IPS-NIHi7 (cell line): Measurements from ENCODE around the gene SYNE3.

Source experiments
- DNase-seq: peaks from one replicate; pipeline ENCODE4 v3.0.0; 2012; ENCODE audit warnings: mixed read lengths; ENCODE audit errors: extremely low spot score

Gene SYNE3

DNA sequence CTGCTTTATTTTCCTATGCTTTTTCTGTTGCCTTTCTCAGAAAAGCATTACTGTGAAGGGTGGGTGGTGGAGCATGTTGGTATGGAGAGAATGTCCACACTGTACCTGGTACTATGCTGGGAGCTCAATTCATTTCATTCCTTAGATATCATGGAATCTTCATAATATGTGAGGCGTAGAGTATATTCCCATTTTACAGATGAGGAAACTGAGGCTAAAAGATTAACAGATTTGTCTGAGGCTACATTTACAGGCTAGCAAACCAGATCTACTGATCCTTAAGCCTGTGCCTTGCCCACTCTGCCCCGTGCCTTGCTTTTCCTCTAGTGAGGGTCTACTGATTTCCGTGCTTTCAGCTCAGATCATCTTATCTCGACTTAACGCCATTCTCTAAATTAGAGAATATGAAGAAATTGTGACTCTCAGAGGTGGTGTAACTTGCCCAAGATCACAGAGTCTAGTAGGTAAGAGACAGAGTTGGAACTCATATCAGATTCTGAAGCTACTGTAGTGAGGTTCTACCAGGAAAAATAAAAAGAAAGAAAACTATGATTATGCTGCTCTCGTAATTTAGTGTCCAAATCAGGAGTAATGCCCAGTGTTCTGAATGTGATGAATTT lies 23.9 kb upstream of the SYNE3 start:
- no peak for DNase-seq

DNA sequence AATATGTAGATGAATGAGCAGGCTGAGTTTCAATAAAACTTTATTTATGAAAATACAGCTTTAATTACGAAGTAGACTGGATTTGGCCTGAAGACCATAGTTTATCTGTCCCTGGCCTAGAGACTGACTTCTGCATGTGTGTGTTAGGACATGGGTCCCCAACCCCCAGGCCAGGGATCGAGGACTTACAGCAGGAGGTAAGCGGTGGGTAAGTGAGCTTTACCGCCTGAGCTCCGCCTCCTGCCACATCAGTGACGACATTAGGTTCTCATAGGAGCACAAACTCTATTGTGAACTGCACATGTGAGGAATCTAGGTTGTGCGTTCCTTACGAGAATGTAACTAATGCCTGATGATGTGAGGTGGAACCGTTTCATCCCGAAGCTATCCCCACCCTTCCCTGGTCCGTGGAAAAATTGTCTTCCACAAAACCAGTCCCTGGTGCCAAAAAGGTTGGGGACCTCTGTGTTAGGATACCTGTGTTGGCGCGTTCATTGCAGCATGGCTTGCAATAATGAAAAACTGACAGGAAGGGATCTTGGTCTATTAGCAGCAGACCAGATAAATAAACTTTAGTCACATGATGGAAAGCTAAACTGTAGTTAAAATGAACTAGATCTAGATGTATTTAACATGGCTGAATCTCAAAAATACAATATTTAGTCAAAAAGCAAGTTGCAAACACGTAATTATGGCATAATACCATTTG lies 22.5 kb upstream of the SYNE3 start:
- DNase-seq, result no peak

DNA sequence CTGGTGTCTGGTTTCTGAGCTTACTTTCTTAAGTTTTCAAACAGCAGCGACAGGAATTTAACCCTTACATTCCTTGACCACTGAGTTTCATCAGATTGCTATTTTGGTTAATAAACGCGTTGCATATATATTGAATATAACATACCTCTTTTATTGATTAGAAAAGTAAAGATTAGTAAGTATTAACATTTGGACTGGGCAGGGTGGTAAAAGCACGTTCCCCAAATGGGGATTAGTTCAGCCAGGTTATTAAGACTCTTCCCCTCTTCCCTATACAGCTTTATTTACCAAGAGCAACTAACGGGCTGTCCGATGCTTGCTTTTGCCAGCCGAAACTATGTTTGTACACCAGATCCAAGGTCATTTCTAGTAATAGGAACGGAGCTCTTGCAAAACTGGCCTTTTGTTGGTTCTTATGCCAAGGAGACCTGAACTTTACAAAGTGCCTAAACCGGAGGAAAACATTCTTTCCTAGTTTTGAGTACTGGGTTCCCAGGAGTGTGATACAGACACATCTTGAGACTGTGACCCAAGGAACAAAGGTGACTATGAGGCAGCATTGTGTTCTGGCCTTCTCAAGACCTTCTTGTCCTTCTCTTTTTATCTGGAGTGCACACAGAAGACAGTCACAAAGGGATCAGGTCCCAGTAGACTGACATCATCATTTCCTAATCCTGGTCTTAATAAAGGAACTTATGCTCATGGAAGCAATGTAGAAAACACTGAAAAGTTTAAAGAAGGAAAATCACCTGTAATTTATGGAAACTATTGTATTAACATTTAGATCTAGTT lies 21.0 kb upstream of the SYNE3 start:
- no peak for DNase-seq

DNA sequence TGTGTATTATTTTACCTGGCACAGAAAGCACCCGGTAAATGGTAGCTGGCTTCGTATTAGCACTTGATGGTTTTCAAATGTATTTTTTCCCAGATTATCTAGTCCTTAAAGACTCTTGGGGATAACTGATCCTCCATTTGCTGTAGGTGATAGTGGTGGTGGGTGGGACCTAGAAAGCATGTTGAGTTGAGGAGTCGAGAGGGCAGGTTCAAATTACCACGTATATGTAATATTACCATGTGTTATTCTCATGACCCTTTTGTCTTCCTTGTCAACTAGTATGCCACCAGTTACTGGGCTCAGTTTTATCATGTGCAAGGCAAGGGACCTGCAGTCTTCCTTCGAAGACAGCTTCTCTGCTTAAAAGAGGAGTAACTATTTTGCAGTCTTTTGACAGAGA lies 20.2 kb upstream of the SYNE3 start:
- no peak for DNase-seq

DNA sequence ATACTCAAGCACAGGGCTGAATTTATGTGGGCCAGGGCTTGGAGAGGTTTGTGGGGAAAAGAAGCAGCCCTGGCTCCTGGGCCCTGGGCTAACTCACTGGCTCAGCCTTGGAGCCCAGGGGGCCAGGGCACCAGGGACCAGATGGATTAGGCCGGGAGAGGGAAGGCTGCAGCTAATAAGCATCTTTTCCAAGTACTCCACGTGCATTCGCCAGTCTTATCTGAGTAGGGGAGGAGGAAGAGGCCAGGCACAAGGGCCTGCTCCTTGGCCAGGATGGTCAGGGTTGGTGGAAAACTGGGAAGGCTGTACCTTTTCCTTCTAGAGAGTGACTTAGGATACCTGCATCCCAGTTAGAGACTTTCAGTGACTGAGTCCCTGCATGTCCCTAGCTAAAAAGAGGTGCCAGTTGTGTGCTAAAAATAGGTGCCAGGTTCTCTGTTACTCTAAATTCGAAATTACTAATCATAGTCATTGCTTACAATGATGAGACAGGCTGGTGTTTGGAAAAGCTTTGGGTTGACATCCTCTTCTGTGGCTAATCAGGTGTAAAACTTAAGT lies 19.7 kb upstream of the SYNE3 start:
- no peak for DNase-seq

DNA sequence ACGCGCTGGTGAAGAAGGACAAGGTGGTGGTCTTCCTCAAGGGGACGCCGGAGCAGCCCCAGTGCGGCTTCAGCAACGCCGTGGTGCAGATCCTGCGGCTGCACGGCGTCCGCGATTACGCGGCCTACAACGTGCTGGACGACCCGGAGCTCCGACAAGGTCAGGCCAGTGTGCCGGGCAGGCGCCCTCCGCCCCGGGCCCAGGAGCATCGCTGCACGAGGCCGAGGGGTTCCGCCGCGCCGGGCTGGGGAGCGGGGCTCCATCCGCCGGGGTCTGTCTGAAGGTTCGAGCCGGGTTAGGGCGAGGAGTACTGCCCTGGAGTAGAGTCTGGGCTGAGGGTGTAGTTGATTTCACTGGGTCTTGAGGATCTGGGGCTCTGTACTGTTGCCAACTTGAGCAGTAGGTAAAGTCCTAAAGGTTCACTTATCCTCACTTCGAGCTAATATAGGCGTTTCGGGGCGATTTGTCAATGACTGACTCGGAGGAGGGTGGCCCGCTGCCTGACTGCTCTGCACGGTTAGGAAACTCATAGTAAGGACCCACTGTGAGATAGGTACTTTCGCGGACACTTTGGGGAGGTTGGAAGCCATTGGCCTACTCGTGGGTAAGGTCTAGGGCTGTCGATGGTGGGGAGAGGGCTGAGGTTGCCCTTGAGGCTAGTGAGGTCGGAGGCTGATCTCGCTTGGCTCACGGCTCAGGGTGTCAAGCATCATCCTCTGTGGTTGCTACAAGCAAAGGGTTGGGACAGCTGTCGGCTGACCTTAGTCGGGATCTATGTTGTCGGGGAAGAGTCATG lies 19.0 kb upstream of the SYNE3 start:
- no peak for DNase-seq

DNA sequence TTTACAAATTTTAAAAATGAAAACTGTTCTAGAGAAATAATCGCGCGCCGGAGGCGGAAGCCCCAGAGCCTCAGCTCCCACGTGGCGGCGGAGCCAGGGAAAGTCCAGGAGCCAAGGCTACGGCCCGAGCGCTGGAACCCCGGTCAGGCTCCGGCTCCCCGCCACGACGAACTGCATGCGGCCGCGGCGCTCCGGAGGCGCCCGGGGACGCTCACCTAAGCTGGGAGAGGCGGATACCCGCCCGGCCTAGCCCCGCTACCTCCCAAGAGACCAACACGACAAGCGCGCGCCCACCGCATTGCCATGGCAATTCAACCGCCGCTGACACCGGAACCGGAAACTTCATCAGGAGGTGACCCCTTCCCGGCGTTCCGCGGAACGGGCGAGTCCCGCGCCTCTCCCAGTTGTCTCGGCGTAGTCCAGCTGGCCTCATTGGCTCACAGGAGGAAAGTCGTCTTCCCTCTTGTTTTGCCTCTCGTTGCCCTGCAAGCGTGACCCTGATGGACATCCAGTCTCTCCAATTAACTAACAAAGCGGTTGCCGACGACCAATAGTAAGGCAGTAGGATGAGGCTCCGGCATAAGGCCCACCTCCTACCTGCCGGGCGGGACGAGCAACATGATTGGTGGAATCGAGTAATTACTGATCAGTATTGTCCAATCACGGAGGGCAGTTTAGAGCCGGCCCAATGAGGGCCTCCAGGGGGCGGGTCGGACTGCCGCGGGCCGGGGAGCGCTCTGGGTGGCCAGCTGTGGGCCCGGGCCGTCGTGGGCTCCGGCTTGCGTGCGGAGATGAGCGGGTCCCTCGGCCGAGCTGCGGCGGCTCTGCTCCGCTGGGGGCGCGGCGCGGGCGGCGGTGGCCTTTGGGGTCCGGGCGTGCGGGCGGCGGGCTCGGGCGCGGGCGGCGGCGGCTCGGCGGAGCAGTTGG lies 18.1 kb upstream of the SYNE3 start, which contains the start of gene GLRX5:
Gene GLRX5, plus strand, starts transcription at position 752 of the 927 bp plus-strand sequence. Its CDS starts 40 bp downstream, at position 792.
- peak; percentile 98 for DNase-seq

DNA sequence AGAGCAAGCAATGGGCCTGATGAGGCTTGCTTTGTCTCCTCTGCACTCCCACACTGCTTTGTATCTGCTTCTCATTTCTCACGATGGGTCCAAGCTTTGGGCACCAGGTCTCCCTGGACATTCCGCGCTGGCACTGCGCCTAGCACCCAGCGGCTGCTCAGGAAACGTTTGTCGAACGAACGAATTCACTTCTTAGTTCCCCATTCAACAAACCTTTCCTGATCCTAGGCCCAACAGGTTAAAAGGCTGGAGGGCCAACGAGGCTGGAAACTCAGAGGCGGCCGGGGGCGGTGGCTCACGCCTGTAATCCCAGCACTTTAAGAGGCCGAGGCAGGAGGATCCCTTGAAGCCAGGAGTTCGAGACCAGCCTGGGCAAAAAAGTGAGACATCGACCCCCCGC lies 17.4 kb upstream of the SYNE3 start:
- no peak for DNase-seq

DNA sequence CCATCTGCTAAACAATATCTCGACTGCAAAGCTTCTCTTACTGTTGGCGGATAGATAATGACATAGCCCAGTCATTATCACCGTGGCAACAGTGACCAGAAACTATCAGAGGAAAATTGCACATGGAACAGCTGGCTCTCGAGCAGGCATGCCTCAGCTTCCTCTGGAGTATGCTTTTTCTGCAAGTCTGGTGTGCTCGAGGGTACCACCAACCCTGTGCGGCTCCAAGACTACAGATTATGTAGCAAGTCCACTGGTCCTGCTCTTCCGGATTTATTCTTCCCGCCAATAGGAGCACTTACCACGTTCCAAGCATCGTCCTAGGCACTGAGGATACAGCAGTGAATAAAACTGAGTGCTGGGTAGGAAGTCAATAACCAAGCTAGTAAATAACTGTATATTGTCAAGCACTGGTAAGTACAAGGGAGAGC lies 17.0 kb upstream of the SYNE3 start:
- no peak for DNase-seq

DNA sequence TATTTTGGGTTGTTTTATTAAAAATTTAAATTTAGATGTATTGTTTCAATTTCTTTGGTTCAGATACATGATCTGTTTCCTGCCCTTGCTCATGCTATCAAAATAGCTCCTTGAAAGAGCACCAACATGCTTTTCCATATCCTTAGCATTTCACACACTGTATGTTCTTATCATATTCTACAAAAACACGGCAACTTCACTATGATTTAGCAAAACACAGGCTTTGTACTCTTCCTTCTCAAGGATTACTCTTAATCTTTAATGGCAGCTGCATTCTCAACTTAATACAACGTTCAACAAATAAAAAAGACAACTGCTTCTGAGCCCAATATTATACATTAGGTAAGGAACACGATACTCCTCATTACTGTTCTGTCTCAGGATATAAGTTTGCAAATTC lies 15.5 kb upstream of the SYNE3 start:
- DNase-seq, result no peak

DNA sequence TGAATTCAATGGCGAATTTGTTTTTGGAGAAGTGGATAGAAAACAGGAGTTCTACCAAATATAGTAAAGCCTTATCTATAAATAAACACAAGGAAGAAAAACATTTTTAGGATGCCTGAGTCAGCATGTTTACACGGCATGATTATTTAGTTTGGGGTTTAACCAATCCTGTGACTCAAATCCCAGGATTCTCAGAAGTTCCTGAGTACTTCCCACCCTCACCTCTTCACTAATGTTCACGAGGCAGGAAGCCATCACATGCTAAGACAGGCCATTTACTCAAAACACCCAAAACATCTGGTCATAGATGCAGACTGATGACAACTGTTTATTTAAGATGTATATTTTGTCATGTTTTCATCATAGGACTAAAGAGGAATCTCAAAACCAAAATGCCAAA lies 15.0 kb upstream of the SYNE3 start:
- DNase-seq, result no peak

DNA sequence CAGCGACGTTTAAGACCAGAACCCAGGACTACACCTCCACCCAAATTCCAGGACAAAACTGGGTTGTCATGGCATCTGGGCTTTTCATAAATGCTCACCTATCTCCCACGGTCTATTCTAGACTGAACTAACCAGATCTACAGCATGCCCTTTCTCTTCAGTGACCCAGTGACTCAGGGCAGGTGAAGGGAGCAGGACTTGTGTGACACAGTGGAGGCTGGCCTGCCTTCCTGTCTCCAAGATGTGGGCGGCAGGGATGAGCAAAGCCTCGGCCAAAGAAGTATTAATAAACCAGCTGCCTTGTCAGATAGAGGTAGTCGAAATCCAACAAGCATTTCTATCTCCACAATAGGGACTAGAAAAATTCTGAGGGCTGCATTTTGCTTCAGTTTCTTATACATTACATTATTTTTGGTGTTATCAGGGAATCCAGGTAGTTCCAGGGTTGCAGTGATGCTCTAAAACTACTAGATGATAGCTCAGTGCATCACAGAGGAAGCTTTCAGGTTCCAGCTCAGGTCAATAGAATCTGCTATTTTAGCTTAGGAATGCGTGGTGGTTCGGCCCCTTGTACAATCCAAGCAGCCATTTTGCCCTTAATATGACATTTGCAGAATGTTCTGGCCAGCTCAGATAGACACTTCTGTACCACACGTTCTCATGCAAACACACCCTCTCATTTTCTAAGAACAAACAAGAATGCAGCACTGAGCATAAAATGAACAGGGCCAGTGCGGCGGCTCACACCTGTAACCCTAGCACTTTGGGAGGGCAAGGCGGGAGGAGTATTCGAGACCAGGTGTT lies 14.2 kb upstream of the SYNE3 start:
- DNase-seq, result no peak

DNA sequence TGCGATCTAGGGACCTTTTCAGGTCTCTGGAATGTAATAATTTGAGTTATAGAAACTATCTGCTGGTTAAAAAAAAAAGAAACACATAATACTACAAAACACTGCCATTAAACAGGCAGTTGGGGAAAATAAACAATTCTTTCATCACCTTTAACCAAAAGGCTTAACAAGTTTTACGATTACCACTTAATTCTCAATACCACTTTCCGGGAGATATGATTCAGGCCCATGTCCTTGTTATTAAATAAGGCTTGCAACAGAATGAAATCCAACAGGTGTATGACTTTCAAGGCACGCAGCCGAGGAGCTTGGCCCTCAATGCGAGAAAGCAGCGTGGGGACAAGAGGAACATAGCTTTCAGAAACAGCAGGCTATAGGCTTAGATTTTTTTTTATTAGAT lies 12.8 kb upstream of the SYNE3 start:
- no peak for DNase-seq

DNA sequence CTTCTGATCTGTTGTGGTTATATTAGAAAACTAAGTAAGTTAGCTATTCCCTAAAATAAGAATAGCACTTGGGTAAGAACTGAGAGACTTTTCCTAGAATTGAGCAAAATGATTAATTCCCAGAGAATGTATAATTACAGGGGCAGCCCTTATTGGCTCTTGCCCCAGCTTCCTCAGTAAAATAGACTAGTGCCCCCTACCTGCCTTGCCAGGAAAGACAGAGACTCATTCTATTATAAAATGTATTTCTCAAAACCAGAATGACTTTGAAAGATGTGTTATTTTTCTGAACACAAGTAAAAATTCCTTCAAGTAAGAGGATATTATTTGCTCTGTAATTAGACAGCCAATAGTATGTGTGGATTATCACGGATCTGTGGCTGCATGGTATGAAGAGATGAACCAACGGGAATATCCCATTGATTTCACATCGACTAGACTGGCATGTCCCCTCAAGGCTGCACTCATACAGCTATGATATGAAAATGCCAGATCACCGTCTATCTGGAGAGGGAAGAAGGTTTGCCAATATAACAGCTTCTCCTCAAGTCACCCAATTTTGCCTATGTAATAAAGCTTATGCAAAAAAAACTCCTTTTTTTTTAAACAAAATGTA lies 11.0 kb upstream of the SYNE3 start:
- no peak for DNase-seq

DNA sequence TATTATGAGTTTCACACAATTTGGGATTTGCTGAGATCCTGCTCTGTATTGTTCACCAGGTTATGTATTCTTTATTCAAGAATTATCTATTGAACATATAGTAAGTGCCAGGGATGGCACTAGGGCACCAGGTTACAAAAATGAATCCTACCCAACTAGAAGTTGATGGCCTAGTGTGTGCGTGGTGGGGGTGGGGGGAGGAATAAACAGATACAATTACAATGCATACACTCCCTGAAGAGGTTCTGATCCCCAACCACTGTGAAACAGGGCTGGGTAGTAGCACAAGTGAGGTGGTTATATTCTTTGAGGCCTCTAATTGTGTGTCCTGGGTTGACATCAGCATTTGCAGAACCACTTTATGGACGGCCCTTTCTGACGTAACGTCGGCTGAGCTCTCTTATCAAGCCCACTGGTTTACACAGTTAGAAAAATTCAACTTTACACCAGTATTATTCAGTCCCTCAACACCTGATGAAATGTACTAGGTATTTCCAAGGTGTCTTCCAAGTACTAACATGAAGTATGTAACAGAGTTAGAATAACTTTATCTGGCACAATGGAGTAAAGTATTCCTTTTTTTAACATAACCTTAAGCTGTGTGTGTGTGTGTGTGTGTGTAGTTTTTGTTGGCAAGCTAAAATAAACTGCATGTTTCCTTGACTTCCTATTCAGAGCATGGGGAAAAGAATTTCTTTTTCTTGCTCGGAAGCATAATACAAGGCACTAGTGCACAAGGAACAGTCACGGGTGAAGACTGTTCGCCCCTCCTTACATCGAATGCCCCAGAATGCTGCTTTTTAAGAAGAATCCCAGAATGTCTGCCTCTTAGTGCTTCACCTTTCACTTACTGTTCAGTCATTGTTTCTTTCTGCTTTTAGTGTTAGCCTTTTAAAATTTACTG lies 10.3 kb upstream of the SYNE3 start:
- DNase-seq, result no peak

DNA sequence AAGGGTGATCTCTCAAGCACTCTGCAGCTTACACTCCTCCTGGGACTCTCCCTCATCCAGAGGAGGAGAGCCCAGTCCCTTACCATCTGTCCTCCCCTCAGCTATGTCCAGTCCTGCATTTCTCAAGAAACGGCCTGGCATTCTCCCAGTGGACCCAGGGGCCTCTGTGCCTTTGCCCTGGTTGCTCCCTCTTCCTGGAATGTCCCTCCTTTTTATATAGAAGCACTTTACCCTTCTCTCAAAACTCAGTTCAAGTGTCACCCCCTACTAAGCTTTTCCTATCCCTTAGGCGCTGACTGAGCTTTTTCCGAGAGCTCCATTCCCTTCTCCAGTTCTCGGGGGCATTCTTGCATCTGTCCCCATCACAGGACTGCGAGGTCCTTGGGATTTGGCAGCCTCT lies 9.5 kb upstream of the SYNE3 start:
- DNase-seq, result no peak

DNA sequence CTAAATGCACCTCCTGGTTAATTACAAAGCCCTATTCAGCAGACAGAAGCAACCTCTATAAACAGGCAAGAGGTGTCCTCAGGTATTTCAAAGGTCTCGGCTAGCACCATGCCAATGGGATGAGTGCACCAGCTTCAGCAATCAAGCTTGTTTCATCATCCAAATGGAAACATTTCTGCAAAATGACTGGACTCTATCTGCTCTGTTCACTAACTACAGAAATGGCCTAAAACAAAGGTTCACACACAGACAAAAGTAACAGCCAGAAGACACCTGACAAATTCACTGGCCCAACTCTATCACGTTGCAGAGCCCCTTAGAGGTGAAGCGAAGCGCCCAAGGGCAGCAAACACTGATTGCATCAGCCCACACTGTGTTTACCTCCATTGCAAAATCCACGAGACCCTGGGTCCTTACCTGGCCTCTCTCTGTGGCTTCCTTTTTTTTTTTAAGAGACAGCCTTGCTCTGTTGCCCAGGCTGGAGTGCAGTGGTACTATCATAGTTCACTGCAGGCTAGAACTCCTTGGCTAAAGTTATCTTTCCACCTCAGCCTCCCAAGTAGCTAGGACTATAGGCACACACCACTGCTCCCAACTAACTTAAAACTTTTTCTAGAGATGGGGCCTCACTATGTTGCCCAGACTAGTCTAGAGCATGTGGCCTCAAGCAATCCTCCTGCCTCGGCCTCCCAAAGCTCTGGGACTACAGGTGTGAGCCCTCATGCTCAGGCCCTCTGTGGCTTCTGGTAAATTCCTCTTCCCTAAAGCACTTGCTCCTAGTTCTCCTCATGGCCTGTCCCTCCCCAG lies 8.5 kb upstream of the SYNE3 start:
- no peak for DNase-seq
